Left ventricle myocardium inferior (tissue), 1 donor: ENCODE measurements around the gene HEXIM2. TPM values are rescaled to one million over a fixed set of nuclear protein-coding genes. Genes with fewer than 3 reads are reported as not detected.

Experiments
- DNase-seq: peaks from one replicate; pipeline ENCODE4 v3.0.0-alpha.2; 2020
- H3K27ac ChIP-seq: fragments of 200-600 bp; replicated peaks from 2 replicates; pipeline ENCODE4 v1.8.0; 2021
- H3K27me3 ChIP-seq: fragments of 200-600 bp; 2 replicates; pipeline ENCODE4 v1.8.0; 2021; ENCODE audit warnings: low read depth
- H3K36me3 ChIP-seq: fragments of 200-600 bp; 2 replicates; pipeline ENCODE4 v1.8.0; 2021
- H3K4me1 ChIP-seq: fragments of 200-600 bp; 2 replicates; pipeline ENCODE4 v1.8.0; 2021
- H3K4me3 ChIP-seq: fragments of 200-600 bp; 2 replicates; pipeline ENCODE4 v1.8.0; 2021; ENCODE audit warnings: mild to moderate bottlenecking, moderate library complexity
- H3K9me3 ChIP-seq: fragments of 200-600 bp; replicated peaks from 2 replicates; pipeline ENCODE4 v1.8.0; 2021
- CTCF ChIP-seq: fragments of 200-600 bp; IDR thresholded peaks from 2 replicates; pipeline ENCODE4 v1.8.0; 2021; ENCODE audit warnings: antibody characterized with exemption, mild to moderate bottlenecking, borderline replicate concordance
- intact Hi-C: fragments of 100-400 bp; cut with micrococcal nuclease; formaldehyde crosslinking; loops from one replicate; pipeline ENCODE4 v1.11.0; 2022
- total RNA-seq: library from RNA; stranded (reverse); fragmentation: NEBNext Ultra II Directional; extraction: Animal tissue kit (Norgen Biotek cat#: 25700); gene quantifications from one replicate; pipeline ENCODE4 v1.2.1, GENCODE V29; 2021
- donor health status: DM: no; HTN: yes; CAD: no; lungs with severe emphysema.

The HEXIM2 gene
- total RNA-seq, 1 donor from 2014 or later = 7.0 TPM

- Histone ChIP-seq H3K36me3 (no peaks in the 10 kb centered on the region), H3K4me1 (peaks cover 34% of the 10 kb centered on the region), H3K4me3 (peak overlapping the region; percentile 56), H3K27ac (peak overlapping the region; percentile 84), H3K27me3 (no peaks in the 10 kb centered on the region), H3K9me3 (no peaks in the 10 kb centered on the region)
- no peak for TF ChIP-seq CTCF
- no peak for DNase-seq
- intact Hi-C loops = no loop called here
These were observed 9.9 kb downstream of the HEXIM2 start for GRCh38 chr17:45171338-45172231.

- no peaks in the 10 kb centered on the region for H3K36me3 ChIP-seq
- peak overlapping the region; percentile 56 for H3K4me3 ChIP-seq
- DNase-seq = no peak
- peaks cover 34% of the 10 kb centered on the region for H3K4me1 ChIP-seq
- H3K9me3 ChIP-seq = no peaks in the 10 kb centered on the region
- intact Hi-C loops = no loop called here
- H3K27me3 ChIP-seq = no peaks in the 10 kb centered on the region
- no peak for TF ChIP-seq CTCF
- H3K27ac ChIP-seq = peak overlapping the region; percentile 84
These were observed 10.5 kb downstream of the HEXIM2 start for GRCh38 chr17:45172232-45172540.

GRCh38 chr17:45172541-45173286 is 11.0 kb downstream of the HEXIM2 start:
- H3K27ac ChIP-seq = peak overlapping the region; percentile 84
- H3K27me3 ChIP-seq = no peaks in the 10 kb centered on the region
- intact Hi-C loops = no loop called here
- DNase-seq = peak; percentile 61
- peak overlapping the region; percentile 56 for H3K4me3 ChIP-seq
- peak; percentile 17 for TF ChIP-seq CTCF
- H3K36me3 ChIP-seq = no peaks in the 10 kb centered on the region
- peaks cover 34% of the 10 kb centered on the region for H3K4me1 ChIP-seq
- H3K9me3 ChIP-seq = no peaks in the 10 kb centered on the region

GRCh38 chr17:45175759-45176115 is 14.1 kb downstream of the HEXIM2 start:
- intact Hi-C loops = no loop called here
- Histone ChIP-seq H3K36me3 (no peaks in the 10 kb centered on the region), H3K9me3 (no peaks in the 10 kb centered on the region), H3K27me3 (no peaks in the 10 kb centered on the region), H3K27ac (no peak overlapping the region), H3K4me1 (peaks cover 28% of the 10 kb centered on the region), H3K4me3 (no peak overlapping the region)
- DNase-seq = no peak
- no peak for TF ChIP-seq CTCF

- no peak for DNase-seq
- Histone ChIP-seq H3K27me3 (no peaks in the 10 kb centered on the region), H3K4me1 (peaks cover 10% of the 10 kb centered on the region), H3K4me3 (no peak overlapping the region), H3K9me3 (no peaks in the 10 kb centered on the region), H3K27ac (no peak overlapping the region), H3K36me3 (no peaks in the 10 kb centered on the region)
- intact Hi-C loops = no loop called here
- TF ChIP-seq CTCF = no peak
These were observed 15.9 kb downstream of the HEXIM2 start for GRCh38 chr17:45177563-45177962.
